Osteocyte (in vitro differentiated cells): ENCODE measurements around the gene SLC66A1. TPM values are rescaled to one million over a fixed set of nuclear protein-coding genes. Genes with fewer than 3 reads are reported as not detected.

Source experiments
- DNase-seq: peaks from one replicate; pipeline ENCODE4 v3.0.0; 2021; ENCODE audit warnings: mixed read lengths; ENCODE audit not compliant: unreplicated experiment; ENCODE audit errors: extremely low spot score
- H3K27ac Mint-ChIP-seq: one replicate; pipeline ENCODE4 v1.8.0; 2021; ENCODE audit warnings: mild to moderate bottlenecking, mixed read lengths; ENCODE audit not compliant: unreplicated experiment
- H3K27me3 Mint-ChIP-seq: one replicate; pipeline ENCODE4 v1.8.0; 2021; ENCODE audit warnings: mixed read lengths; ENCODE audit not compliant: unreplicated experiment
- H3K36me3 Mint-ChIP-seq: one replicate; pipeline ENCODE4 v1.8.0; 2021; ENCODE audit warnings: mixed read lengths; ENCODE audit not compliant: unreplicated experiment
- H3K4me1 Mint-ChIP-seq: one replicate; pipeline ENCODE4 v1.8.0; 2021; ENCODE audit warnings: mixed read lengths; ENCODE audit not compliant: unreplicated experiment
- H3K4me3 Mint-ChIP-seq: one replicate; pipeline ENCODE4 v1.8.0; 2021; ENCODE audit warnings: mild to moderate bottlenecking, moderate library complexity, mixed read lengths; ENCODE audit not compliant: unreplicated experiment
- H3K9me3 Mint-ChIP-seq: one replicate; pipeline ENCODE4 v1.8.0; 2021; ENCODE audit warnings: mixed read lengths; ENCODE audit not compliant: unreplicated experiment
- total RNA-seq: library from RNA; stranded (reverse); gene quantifications from 2 replicates; pipeline ENCODE4 v1.2.1, GENCODE V29; 2021
- TF ChIP-seq, protein P1 (sequence below): fragments of 200-600 bp; sonication (generic); IDR thresholded peaks from 2 replicates; pipeline ENCODE4 v1.5.0; 2021; ENCODE audit warnings: antibody characterized with exemption, mild to moderate bottlenecking, moderate library complexity

Gene SLC66A1
- total RNA-seq, 1 donor from 2014 or later = 25.8 TPM

DNA sequence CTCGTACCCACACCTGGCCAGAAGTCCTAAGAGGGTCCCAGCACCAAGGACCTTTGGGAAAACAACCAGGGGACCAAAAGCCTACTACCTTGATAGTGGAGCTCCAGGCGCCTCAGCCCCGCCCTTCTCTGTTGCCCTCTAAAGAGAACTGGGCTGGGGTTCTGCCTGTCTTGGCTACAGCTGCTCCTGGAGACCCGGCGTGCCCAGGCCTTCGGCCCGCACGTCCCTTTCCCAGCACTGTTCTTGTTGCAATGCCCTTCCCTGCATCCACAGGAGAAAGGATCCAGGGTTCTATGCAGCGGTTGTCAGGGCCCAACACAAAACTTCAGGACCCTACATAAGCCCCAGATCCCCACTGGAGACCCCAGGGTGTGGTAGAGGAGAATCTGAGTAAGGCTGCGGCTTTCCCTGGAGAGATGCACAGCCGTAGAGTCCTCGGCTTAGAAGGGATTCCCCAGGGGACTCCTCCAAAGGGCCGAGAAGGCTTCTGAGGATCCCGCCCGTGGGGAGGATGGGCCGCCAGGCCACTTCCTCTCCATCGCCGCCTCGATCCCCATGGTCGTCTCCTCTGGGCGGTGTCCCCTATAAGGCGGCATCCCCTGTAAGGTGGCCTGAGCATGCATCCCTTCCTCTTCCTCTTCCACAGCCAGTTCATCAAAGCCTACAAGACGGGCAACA, 12.0 kb downstream of the SLC66A1 start:
- Mint-ChIP-seq H3K9me3 (no peaks in the 10 kb centered on the region), H3K4me3 (no peak overlapping the region), H3K36me3 (peaks cover 24% of the 10 kb centered on the region), H3K4me1 (no peaks in the 10 kb centered on the region), H3K27me3 (no peaks in the 10 kb centered on the region), H3K27ac (no peak overlapping the region)
- TF ChIP-seq, protein P1, sequence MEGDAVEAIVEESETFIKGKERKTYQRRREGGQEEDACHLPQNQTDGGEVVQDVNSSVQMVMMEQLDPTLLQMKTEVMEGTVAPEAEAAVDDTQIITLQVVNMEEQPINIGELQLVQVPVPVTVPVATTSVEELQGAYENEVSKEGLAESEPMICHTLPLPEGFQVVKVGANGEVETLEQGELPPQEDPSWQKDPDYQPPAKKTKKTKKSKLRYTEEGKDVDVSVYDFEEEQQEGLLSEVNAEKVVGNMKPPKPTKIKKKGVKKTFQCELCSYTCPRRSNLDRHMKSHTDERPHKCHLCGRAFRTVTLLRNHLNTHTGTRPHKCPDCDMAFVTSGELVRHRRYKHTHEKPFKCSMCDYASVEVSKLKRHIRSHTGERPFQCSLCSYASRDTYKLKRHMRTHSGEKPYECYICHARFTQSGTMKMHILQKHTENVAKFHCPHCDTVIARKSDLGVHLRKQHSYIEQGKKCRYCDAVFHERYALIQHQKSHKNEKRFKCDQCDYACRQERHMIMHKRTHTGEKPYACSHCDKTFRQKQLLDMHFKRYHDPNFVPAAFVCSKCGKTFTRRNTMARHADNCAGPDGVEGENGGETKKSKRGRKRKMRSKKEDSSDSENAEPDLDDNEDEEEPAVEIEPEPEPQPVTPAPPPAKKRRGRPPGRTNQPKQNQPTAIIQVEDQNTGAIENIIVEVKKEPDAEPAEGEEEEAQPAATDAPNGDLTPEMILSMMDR = no peak
- DNase-seq = no peak

DNA sequence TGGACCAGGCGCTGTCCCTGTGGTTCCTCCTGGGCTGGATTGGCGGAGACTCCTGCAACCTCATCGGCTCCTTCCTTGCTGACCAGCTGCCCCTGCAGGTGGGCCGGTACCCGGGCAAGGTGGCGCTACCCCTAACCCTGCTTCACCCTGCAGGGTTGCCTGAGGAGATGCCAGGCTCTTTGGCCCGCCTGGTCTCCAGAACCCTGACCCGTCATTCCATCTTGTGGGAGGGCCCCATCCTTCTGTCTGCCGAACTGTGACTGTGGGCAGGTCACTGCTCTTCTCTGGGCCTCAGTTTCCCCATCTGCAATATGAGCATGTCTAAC, 12.5 kb downstream of the SLC66A1 start:
- Mint-ChIP-seq H3K4me3 (no peak overlapping the region), H3K27ac (no peak overlapping the region), H3K36me3 (peaks cover 21% of the 10 kb centered on the region), H3K27me3 (no peaks in the 10 kb centered on the region), H3K9me3 (no peaks in the 10 kb centered on the region), H3K4me1 (no peaks in the 10 kb centered on the region)
- TF ChIP-seq, protein P1 = no peak
- DNase-seq = no peak

DNA sequence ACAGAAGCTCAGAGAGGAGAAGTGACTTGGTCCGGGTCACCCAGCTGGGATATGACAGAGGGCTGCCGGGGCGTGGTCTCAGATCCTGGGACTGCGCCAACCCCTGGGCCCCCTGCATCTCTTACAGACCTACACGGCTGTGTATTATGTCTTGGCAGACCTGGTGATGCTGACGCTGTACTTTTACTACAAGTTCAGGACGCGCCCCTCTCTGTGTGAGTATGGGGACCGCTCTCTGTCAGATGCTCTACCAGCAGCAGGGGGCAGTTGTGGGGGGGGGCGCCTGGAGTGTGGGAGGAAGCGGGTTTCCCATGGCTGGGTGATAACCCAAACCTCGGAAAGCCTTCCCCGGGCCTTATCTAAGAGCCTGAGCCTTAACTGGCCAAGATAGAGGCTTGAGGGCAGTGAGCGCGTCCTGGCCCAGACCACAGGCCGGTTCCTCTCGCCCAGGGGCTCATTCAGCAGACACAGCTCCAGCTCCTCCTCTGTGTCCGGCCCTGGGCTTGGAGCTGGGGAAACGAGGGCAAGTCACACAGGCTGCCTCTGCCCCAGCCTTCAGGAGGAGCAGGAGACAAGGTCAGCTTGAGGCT, 13.3 kb downstream of the SLC66A1 start:
- DNase-seq = no peak
- Mint-ChIP-seq H3K27ac (no peak overlapping the region), H3K4me1 (no peaks in the 10 kb centered on the region), H3K4me3 (no peak overlapping the region), H3K27me3 (no peaks in the 10 kb centered on the region), H3K9me3 (no peaks in the 10 kb centered on the region), H3K36me3 (peaks cover 21% of the 10 kb centered on the region)
- TF ChIP-seq, protein P1 = no peak

GRCh38 chr1:19325958-19326747, 14.0 kb downstream of the SLC66A1 start:
- H3K36me3 Mint-ChIP-seq = peaks cover 21% of the 10 kb centered on the region
- H3K4me3 Mint-ChIP-seq = no peak overlapping the region
- no peaks in the 10 kb centered on the region for H3K9me3 Mint-ChIP-seq
- no peaks in the 10 kb centered on the region for H3K27me3 Mint-ChIP-seq
- no peaks in the 10 kb centered on the region for H3K4me1 Mint-ChIP-seq
- DNase-seq = no peak
- no peak overlapping the region for H3K27ac Mint-ChIP-seq
- TF ChIP-seq, protein P1 = no peak

GRCh38 chr1:19326748-19327065, 14.6 kb downstream of the SLC66A1 start:
- Mint-ChIP-seq H3K4me3 (no peak overlapping the region), H3K9me3 (no peaks in the 10 kb centered on the region), H3K36me3 (peaks cover 21% of the 10 kb centered on the region), H3K4me1 (no peaks in the 10 kb centered on the region), H3K27ac (no peak overlapping the region), H3K27me3 (no peaks in the 10 kb centered on the region)
- DNase-seq = no peak
- TF ChIP-seq, protein P1 = no peak
